HG03139 (cell line): ENCODE results near the gene HYAL3.

ENCODE experiments used
- ATAC-seq: cut with Tn5 transposase; IDR thresholded peaks from one replicate; pipeline ENCODE4 v1.9.1; 2021; ENCODE audit not compliant: unreplicated experiment

Gene HYAL3

GRCh38 chr3:50298836-50299637 lies at the start of gene HYAL3, which contains the start of gene NAA80:
HYAL3 (minus strand) TSS chr3:50299405; CDS start chr3:50295602, 3,803 bp downstream.
NAA80 (minus strand) TSS chr3:50299405; CDS start chr3:50297463, 1,942 bp downstream.
- ATAC-seq, result peak; percentile 80

- no peak for ATAC-seq
Observed at GRCh38 chr3:50347187-50347813, 48.1 kb upstream of the HYAL3 start.

- no peak for ATAC-seq
Observed at GRCh38 chr3:50345586-50346234, 46.5 kb upstream of the HYAL3 start, which contains the start of gene ZMYND10. ZMYND10 (minus strand) TSS chr3:50345732; CDS start chr3:50345579, 153 bp downstream.

GRCh38 chr3:50345008-50345407 lies 45.8 kb upstream of the HYAL3 start:
- no peak for ATAC-seq

- no peak for ATAC-seq
Observed at GRCh38 chr3:50342813-50343633, 43.8 kb upstream of the HYAL3 start.

GRCh38 chr3:50341996-50342650 lies 42.9 kb upstream of the HYAL3 start:
- no peak for ATAC-seq

- no peak for ATAC-seq
Observed at GRCh38 chr3:50341537-50341936, 42.3 kb upstream of the HYAL3 start.

- ATAC-seq, result peak; percentile 23
Observed at GRCh38 chr3:50340448-50341329, 41.5 kb upstream of the HYAL3 start, which contains the start of gene RASSF1. RASSF1 (minus strand) TSS chr3:50340836; CDS start chr3:50340805, 31 bp downstream.

- no peak for ATAC-seq
Observed at GRCh38 chr3:50340147-50340447, 40.9 kb upstream of the HYAL3 start.

- ATAC-seq, result no peak
Observed at GRCh38 chr3:50339485-50340146, 40.4 kb upstream of the HYAL3 start.

GRCh38 chr3:50338965-50339364 lies 39.8 kb upstream of the HYAL3 start:
- no peak for ATAC-seq

GRCh38 chr3:50337175-50337861 lies 38.1 kb upstream of the HYAL3 start:
- ATAC-seq, result peak; percentile 75

GRCh38 chr3:50336452-50337174 lies 37.4 kb upstream of the HYAL3 start:
- ATAC-seq, result peak; percentile 4

GRCh38 chr3:50334339-50335075 lies 35.3 kb upstream of the HYAL3 start:
- ATAC-seq, result no peak

GRCh38 chr3:50333744-50334328 lies 34.6 kb upstream of the HYAL3 start:
- no peak for ATAC-seq

- no peak for ATAC-seq
Observed at GRCh38 chr3:50331364-50331907, 32.2 kb upstream of the HYAL3 start.
